Common myeloid progenitor, CD34-positive (primary cell): ENCODE data around the gene ZBTB17. TPM values are rescaled to one million over a fixed set of nuclear protein-coding genes. Genes with fewer than 3 reads are reported as not detected.
A peak's percentile ranks its signal among the peaks of the same experiment; 100 is the strongest.
"Not testable (repeated sequence)": the region's sequence is repeated elsewhere in the genome, so short reads cannot be mapped to it uniquely, and the experiment has no call there.

Experiments
- CTCF ChIA-PET: fragments of 350-600 bp; sonication (Branson Sonifier 250); formaldehyde crosslinking; loops from one replicate; lab custom pipeline; 2021; ENCODE audit warnings: antibody characterized with exemption; lab: Charles Lee
- POLR2A ChIA-PET: fragments of 350-600 bp; sonication (Branson Sonifier 250); formaldehyde crosslinking; loops from one replicate; lab custom pipeline; 2021; ENCODE audit warnings: antibody characterized with exemption; lab: Charles Lee
- DNase-seq, 3 donors: peaks; one replicate each; pipeline versions ENCODE4 v3.0.0 to v3.0.0-alpha.2; 2013
- H3K27ac ChIP-seq, 2 experiments: 1 replicate in 1 of 2; 2 replicates in 1 of 2; pipeline ENCODE4 v1.7.0; 2013; ENCODE audit warnings: inconsistent platforms in 2 of 2, low read length in 2 of 2, mild to moderate bottlenecking in 2 of 2, low read depth in 1 of 2, moderate library complexity in 1 of 2; ENCODE audit not compliant: severe bottlenecking in 2 of 2, insufficient read depth in 1 of 2, poor library complexity in 1 of 2
- H3K27me3 ChIP-seq, 5 experiments: replicated peaks in 2 of 5; 1 replicate in 3 of 5; 2 replicates in 2 of 5; pipeline versions ENCODE4 v1.6.1 to v1.7.0; 2013; ENCODE audit warnings: low read length in 4 of 5, mild to moderate bottlenecking in 2 of 5, moderate library complexity in 2 of 5, inconsistent platforms in 1 of 5; ENCODE audit not compliant: insufficient read depth in 5 of 5, control insufficient read depth in 4 of 5
- H3K36me3 ChIP-seq, 4 experiments: 1 replicate in 2 of 4; 2 replicates in 2 of 4; pipeline versions ENCODE4 v1.6.1 to v1.7.0; 2013; ENCODE audit warnings: low read length in 3 of 4, control low read depth in 1 of 4, mild to moderate bottlenecking in 1 of 4; ENCODE audit not compliant: control insufficient read depth in 4 of 4, insufficient read depth in 4 of 4
- H3K4me1 ChIP-seq, 4 experiments: 1 replicate in 3 of 4; 2 replicates in 1 of 4; pipeline versions ENCODE4 v1.6.1 to v1.7.1; 2013; ENCODE audit warnings: low read length in 3 of 4, mild to moderate bottlenecking in 3 of 4, control low read depth in 1 of 4, inconsistent platforms in 1 of 4, moderate library complexity in 1 of 4; ENCODE audit not compliant: control insufficient read depth in 4 of 4, insufficient read depth in 4 of 4; ENCODE audit errors: control extremely low read depth in 1 of 4
- H3K4me3 ChIP-seq, 7 experiments: 1 replicate in 4 of 7; 2 replicates in 3 of 7; pipeline versions ENCODE4 v1.5.1 to v1.7.0; 2013; ENCODE audit warnings: mild to moderate bottlenecking in 7 of 7, low read length in 6 of 7, moderate library complexity in 6 of 7, inconsistent platforms in 2 of 7, low read depth in 2 of 7, control low read depth in 1 of 7; ENCODE audit not compliant: insufficient read depth in 4 of 7, control insufficient read depth in 1 of 7; ENCODE audit errors: extremely low read depth in 1 of 7
- H3K9me3 ChIP-seq, 5 experiments: 1 replicate in 4 of 5; 2 replicates in 1 of 5; pipeline versions ENCODE4 v1.6.1 to v1.7.1; 2013; ENCODE audit warnings: low read length in 4 of 5, mild to moderate bottlenecking in 2 of 5, inconsistent platforms in 1 of 5, low read depth in 1 of 5, moderate library complexity in 1 of 5; ENCODE audit not compliant: control insufficient read depth in 4 of 5, insufficient read depth in 2 of 5; ENCODE audit errors: control extremely low read depth in 1 of 5
- WGBS: methylation state at CpG from one replicate; pipeline ENCODE4 v1.1.5; 2013; ENCODE audit not compliant: insufficient coverage; 5-methylcytosine and 5-hydroxymethylcytosine counted together
- polyA plus RNA-seq: library from polyadenylated mRNA; unstranded; fragments of 120-200 nt; gene quantifications from one replicate; pipeline ENCODE4 v1.2.1, GENCODE V29; 2013

Gene ZBTB17
- polyA plus RNA-seq = 34.2 TPM

GRCh38 chr1:15975805-15976680, at the start of gene ZBTB17:
Gene ZBTB17, minus strand, starts transcription at chr1:15976101. Its CDS starts 27,606 bp downstream, at chr1:15948495.
- POLR2A ChIA-PET = interaction anchor here (0.8 to 1.6 kb wide), 3 partner anchors 25 to 31 kb away, joined by 3 read pairs; no protein-coding TSS in a partner anchor
- Histone ChIP-seq H3K4me1 (peaks cover 6 to 15% (median 10%) of the 10 kb centered on the region in 4 experiments), H3K27me3 (no peaks in the 10 kb centered on the region), H3K27ac (peak within 1 kb of the TSS; percentile 68 to 81), H3K36me3 (peaks cover 11 to 23% (median 17%) of the 10 kb centered on the region in 4 experiments), H3K9me3 (peaks cover 0 to 2% (median 0%) of the 10 kb centered on the region in 5 experiments), H3K4me3 (peak within 1 kb of the TSS; percentile 74 to 90 (median 83))
- DNase-seq = peak; percentile 93 to 96 (median 94)
- 8% methylated on average over 40 of the region's 47 CpGs for WGBS
- CTCF ChIA-PET = interaction anchor here (1.0 to 2.2 kb wide), 9 partner anchors 10 to 182 kb away, joined by 3 to 7 read pairs (median 3); no protein-coding TSS in a partner anchor

- Histone ChIP-seq H3K36me3 (no peaks in the 10 kb centered on the region), H3K27ac (no peak overlapping the region), H3K4me3 (no peak overlapping the region), H3K9me3 (no peaks in the 10 kb centered on the region), H3K27me3 (peaks cover 0 to 13% (median 0%) of the 10 kb centered on the region in 5 experiments), H3K4me1 (peaks cover 0 to 7% (median 5%) of the 10 kb centered on the region in 4 experiments)
- POLR2A ChIA-PET = no interaction called here
- DNase-seq = no peak
- 88% methylated on average over 4 of the region's 7 CpGs for WGBS
- CTCF ChIA-PET = interaction anchor here (1.7 kb wide), 1 partner anchor 9 kb away, joined by 3 read pairs; no protein-coding TSS in a partner anchor
Observed at GRCh38 chr1:16023050-16023653, 47.3 kb upstream of the ZBTB17 start.

- no peaks in the 10 kb centered on the region for H3K36me3 ChIP-seq
- no peak overlapping the region for H3K4me3 ChIP-seq
- no peak for DNase-seq
- H3K27me3 ChIP-seq = peaks cover 0 to 7% (median 0%) of the 10 kb centered on the region in 5 experiments
- peaks cover 0 to 6% (median 5%) of the 10 kb centered on the region in 4 experiments for H3K4me1 ChIP-seq
- no peaks in the 10 kb centered on the region for H3K9me3 ChIP-seq
- ChIA-PET POLR2A (no interaction called here), CTCF (no interaction called here)
- H3K27ac ChIP-seq = no peak overlapping the region
- 63% methylated on average over 5 of the region's 11 CpGs for WGBS
Observed at GRCh38 chr1:16022393-16022792, 46.5 kb upstream of the ZBTB17 start.

- 81% methylated on average over 5 of the region's 6 CpGs for WGBS
- no peak for DNase-seq
- ChIA-PET CTCF (no interaction called here), POLR2A (no interaction called here)
- Histone ChIP-seq H3K9me3 (no peaks in the 10 kb centered on the region), H3K4me3 (no peak within 1 kb of the TSS), H3K36me3 (no peaks in the 10 kb centered on the region), H3K27ac (no peak within 1 kb of the TSS), H3K4me1 (peaks cover 0 to under 1% (median 0%) of the 10 kb centered on the region in 4 experiments), H3K27me3 (peaks cover 0 to 5% (median 0%) of the 10 kb centered on the region in 5 experiments)
Observed at GRCh38 chr1:16021681-16022080, 45.8 kb upstream of the ZBTB17 start, which contains the start of gene CLCNKA. Gene CLCNKA, plus strand, starts transcription at chr1:16022036. Its CDS starts 584 bp downstream, at chr1:16022620.

GRCh38 chr1:16020878-16021277, 45.0 kb upstream of the ZBTB17 start:
- H3K4me1 ChIP-seq, H3K27ac ChIP-seq, H3K27me3 ChIP-seq, DNase-seq, H3K9me3 ChIP-seq, H3K4me3 ChIP-seq, H3K36me3 ChIP-seq, POLR2A ChIA-PET: not testable (repeated sequence)
- 100% methylated on average over 5 of the region's 9 CpGs for WGBS
- CTCF ChIA-PET = interaction anchor here (3.2 kb wide), 1 partner anchor 13 kb away, joined by 12 read pairs; no protein-coding TSS in a partner anchor

- CTCF ChIA-PET = interaction anchor here (3.2 kb wide), 1 partner anchor 12 kb away, joined by 12 read pairs; no protein-coding TSS in a partner anchor
- POLR2A ChIA-PET = no interaction called here
- Histone ChIP-seq H3K36me3 (no peaks in the 10 kb centered on the region), H3K27ac (no peak overlapping the region), H3K9me3 (no peaks in the 10 kb centered on the region), H3K4me3 (no peak overlapping the region), H3K27me3 (peaks cover 0 to 5% (median 0%) of the 10 kb centered on the region in 5 experiments), H3K4me1 (no peaks in the 10 kb centered on the region)
- DNase-seq = no peak
- WGBS = 80% methylated on average over 1 of the region's 6 CpGs
Observed at GRCh38 chr1:16020325-16020724, 44.4 kb upstream of the ZBTB17 start.
